22Rv1 (cell line): ENCODE results near the gene INPPL1.
A peak's percentile ranks its signal among the peaks of the same experiment; 100 is the strongest.

Experiments
- H3K27ac ChIP-seq: fragments of 450-650 bp; 2 replicates; pipeline ENCODE4 v1.5.1; 2017
- ZFX ChIP-seq: fragments of 450-650 bp; IDR thresholded peaks from 2 replicates; pipeline ENCODE4 v1.6.1; 2017; ENCODE audit warnings: antibody characterized with exemption, borderline replicate concordance
- TF ChIP-seq, protein P1 (sequence below): fragments of 450-650 bp; IDR thresholded peaks from 2 replicates; pipeline ENCODE4 v1.5.1; 2017; ENCODE audit warnings: mild to moderate bottlenecking

The INPPL1 gene

DNA sequence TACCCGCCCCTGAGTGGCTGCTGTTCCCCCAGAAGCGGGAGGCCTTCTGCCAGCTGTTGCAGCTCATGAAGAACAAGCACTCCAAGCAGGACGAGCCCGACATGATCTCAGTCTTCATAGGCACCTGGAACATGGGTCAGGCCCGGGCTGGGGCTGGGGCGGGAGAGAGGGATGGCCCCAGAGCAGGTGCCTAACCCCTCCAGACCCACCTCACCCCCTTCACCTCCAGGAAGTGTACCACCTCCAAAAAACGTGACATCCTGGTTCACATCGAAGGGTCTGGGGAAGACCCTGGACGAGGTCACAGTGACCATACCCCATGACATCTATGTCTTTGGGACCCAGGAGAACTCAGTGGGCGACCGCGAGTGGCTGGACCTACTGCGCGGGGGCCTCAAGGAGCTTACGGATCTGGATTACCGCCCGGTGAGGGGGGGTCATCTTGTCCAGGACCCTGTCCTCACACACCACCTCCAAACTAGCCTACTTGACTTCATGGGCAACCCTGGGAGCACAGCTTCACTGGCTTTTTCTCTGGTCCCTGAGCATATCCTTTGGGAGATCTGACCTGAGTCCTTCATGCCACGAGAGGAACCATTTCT lies 6.3 kb downstream of the INPPL1 start:
- TF ChIP-seq, protein P1, sequence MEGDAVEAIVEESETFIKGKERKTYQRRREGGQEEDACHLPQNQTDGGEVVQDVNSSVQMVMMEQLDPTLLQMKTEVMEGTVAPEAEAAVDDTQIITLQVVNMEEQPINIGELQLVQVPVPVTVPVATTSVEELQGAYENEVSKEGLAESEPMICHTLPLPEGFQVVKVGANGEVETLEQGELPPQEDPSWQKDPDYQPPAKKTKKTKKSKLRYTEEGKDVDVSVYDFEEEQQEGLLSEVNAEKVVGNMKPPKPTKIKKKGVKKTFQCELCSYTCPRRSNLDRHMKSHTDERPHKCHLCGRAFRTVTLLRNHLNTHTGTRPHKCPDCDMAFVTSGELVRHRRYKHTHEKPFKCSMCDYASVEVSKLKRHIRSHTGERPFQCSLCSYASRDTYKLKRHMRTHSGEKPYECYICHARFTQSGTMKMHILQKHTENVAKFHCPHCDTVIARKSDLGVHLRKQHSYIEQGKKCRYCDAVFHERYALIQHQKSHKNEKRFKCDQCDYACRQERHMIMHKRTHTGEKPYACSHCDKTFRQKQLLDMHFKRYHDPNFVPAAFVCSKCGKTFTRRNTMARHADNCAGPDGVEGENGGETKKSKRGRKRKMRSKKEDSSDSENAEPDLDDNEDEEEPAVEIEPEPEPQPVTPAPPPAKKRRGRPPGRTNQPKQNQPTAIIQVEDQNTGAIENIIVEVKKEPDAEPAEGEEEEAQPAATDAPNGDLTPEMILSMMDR: no peak
- TF ChIP-seq ZFX: no peak
- H3K27ac ChIP-seq: no peak overlapping the region

- TF ChIP-seq, protein P1: no peak
- no peak for TF ChIP-seq ZFX
- H3K27ac ChIP-seq: no peak overlapping the region
Observed at GRCh38 chr11:72231396-72232259, 7.1 kb downstream of the INPPL1 start.

GRCh38 chr11:72232260-72233055 lies 7.9 kb downstream of the INPPL1 start:
- TF ChIP-seq, protein P1: no peak
- no peak for TF ChIP-seq ZFX
- H3K27ac ChIP-seq: no peak overlapping the region

GRCh38 chr11:72233056-72233772 lies 8.6 kb downstream of the INPPL1 start:
- TF ChIP-seq, protein P1: no peak
- TF ChIP-seq ZFX: no peak

DNA sequence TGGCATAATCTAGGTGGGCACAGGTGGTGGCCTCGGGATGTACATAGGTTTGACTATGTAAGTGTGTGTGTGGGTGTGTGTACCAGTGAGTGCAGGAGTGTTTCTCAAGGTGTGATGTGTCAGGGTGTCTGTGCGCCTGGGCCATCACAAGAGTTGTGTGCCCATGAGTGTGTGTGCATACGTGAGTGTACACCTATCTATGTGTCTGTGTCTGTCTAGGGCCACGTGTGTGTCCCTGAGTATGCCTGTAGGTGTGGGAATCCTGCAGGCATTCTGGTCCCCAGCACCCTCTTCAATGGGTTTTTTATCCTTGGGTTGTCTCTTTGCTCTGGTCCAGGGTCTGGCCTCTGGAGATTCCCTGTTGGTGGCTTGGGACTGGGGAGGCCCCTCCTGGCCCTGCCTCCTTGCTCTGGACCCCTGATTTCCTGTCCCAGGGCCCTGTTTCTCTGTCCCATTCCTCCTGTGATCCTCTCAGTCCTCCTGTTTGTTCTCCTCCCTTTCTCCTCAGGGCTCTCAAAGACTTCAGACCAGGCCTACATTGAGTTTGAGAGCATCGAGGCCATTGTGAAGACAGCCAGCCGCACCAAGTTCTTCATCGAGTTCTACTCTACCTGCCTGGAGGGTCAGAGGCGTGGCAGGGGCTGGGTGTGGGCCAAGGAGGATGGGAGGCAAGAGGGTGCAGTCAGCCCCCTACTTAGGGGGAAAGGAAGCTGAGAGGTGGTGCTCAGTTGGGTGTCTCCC lies 9.4 kb downstream of the INPPL1 start:
- TF ChIP-seq, protein P1: no peak
- TF ChIP-seq ZFX: no peak
- H3K27ac ChIP-seq: 0 out of 2 replicates have a peak overlapping the region, but pooled peaks have one; percentile 12

More at GRCh38 chr11:72233056-72233772, 8.6 kb downstream of the INPPL1 start:
- H3K27ac ChIP-seq: 0 out of 2 replicates have a peak overlapping the region, but pooled peaks have one; percentile 12

- H3K27ac ChIP-seq: 0 out of 2 replicates have a peak overlapping the region, but pooled peaks have one; percentile 12
- TF ChIP-seq, protein P1: no peak
- TF ChIP-seq ZFX: no peak
Observed at GRCh38 chr11:72234514-72234830, 9.9 kb downstream of the INPPL1 start.
